Liver (tissue), 9 donors: ENCODE measurements around the gene CPNE1. TPM values are rescaled to one million over a fixed set of nuclear protein-coding genes. Genes with fewer than 3 reads are reported as not detected.

Experiments
- DNase-seq: peaks from one replicate; pipeline ENCODE4 v3.0.0-alpha.2; 2017; ENCODE audit warnings: low spot score
- H3K27ac ChIP-seq, 2 donors: one replicate each; pipeline ENCODE4 v1.7.0; 2013; ENCODE audit warnings: inconsistent platforms in 2 of 2, low read length in 2 of 2, control low read depth in 1 of 2, low read depth in 1 of 2, mild to moderate bottlenecking in 1 of 2
- H3K27me3 ChIP-seq, 4 donors: one replicate each; pipeline versions ENCODE4 v1.6.1 to v1.7.0; 2013; ENCODE audit warnings: low read length in 3 of 4, inconsistent platforms in 1 of 4, mild to moderate bottlenecking in 1 of 4, moderate library complexity in 1 of 4; ENCODE audit not compliant: control insufficient read depth in 4 of 4, insufficient read depth in 4 of 4
- H3K36me3 ChIP-seq, 4 donors: one replicate each; pipeline versions ENCODE4 v1.6.1 to v1.7.0; 2013; ENCODE audit warnings: low read length in 3 of 4, mild to moderate bottlenecking in 3 of 4, low read depth in 1 of 4, moderate library complexity in 1 of 4; ENCODE audit not compliant: control insufficient read depth in 4 of 4, insufficient read depth in 3 of 4
- H3K4me1 ChIP-seq, 4 donors: one replicate each; pipeline versions ENCODE4 v1.6.1 to v1.7.0; 2013; ENCODE audit warnings: low read length in 3 of 4, mild to moderate bottlenecking in 3 of 4, moderate library complexity in 1 of 4; ENCODE audit not compliant: control insufficient read depth in 4 of 4, insufficient read depth in 4 of 4
- H3K4me3 ChIP-seq, 3 donors: one replicate each; pipeline versions ENCODE4 v1.6.1 to v1.7.0; 2013; ENCODE audit warnings: low read length in 3 of 3, control low read depth in 1 of 3, low read depth in 1 of 3, mild to moderate bottlenecking in 1 of 3
- H3K9ac ChIP-seq, 2 donors: one replicate each; pipeline ENCODE4 v1.7.0; 2013; ENCODE audit warnings: low read length in 2 of 2, mild to moderate bottlenecking in 2 of 2, moderate library complexity in 2 of 2, control low read depth in 1 of 2, low read depth in 1 of 2
- H3K9me3 ChIP-seq, 4 donors: one replicate each; pipeline versions ENCODE4 v1.6.1 to v1.7.0; 2013; ENCODE audit warnings: low read length in 3 of 4; ENCODE audit not compliant: control insufficient read depth in 4 of 4
- ATF3 ChIP-seq: IDR thresholded peaks from 2 replicates; pipeline ENCODE4 v1.6.1; 2016; ENCODE audit warnings: antibody characterized with exemption
- CTCF ChIP-seq: fragments of 150-350 bp; IDR thresholded peaks from 2 replicates; pipeline ENCODE4 v1.5.1; 2017; ENCODE audit warnings: improper control_type of control experiment, low read depth, low read length; ENCODE audit not compliant: missing input control
- EGR1 ChIP-seq, 2 donors: IDR thresholded peaks; 2 replicates each; pipeline ENCODE4 v1.6.1; 2016 to 2018; ENCODE audit warnings: antibody characterized with exemption in 2 of 2, low read depth in 2 of 2
- FOXA1 ChIP-seq: IDR thresholded peaks from 2 replicates; pipeline ENCODE4 v1.6.1; 2016; ENCODE audit warnings: antibody characterized with exemption
- FOXA2 ChIP-seq: IDR thresholded peaks from 2 replicates; pipeline ENCODE4 v1.6.1; 2016; ENCODE audit warnings: antibody characterized with exemption
- GABPA ChIP-seq, 2 donors: IDR thresholded peaks in 1 of 2; conservative IDR thresholded peaks in 1 of 2; 2 replicates each; pipeline ENCODE4 v1.6.1; 2016; ENCODE audit warnings: antibody characterized with exemption in 2 of 2, mild to moderate bottlenecking in 1 of 2, moderate library complexity in 1 of 2
- HNF4A ChIP-seq, 2 donors: conservative IDR thresholded peaks; 2 replicates each; pipeline ENCODE4 v1.6.1; 2016; ENCODE audit warnings: antibody characterized with exemption in 2 of 2, mild to moderate bottlenecking in 2 of 2
- HNF4G ChIP-seq: IDR thresholded peaks from 2 replicates; pipeline ENCODE4 v1.6.1; 2016; ENCODE audit warnings: antibody characterized with exemption
- JUND ChIP-seq, 2 donors: IDR thresholded peaks; 2 replicates each; pipeline ENCODE4 v1.6.1; 2016; ENCODE audit warnings: antibody characterized with exemption in 2 of 2
- MAX ChIP-seq: IDR thresholded peaks from 2 replicates; pipeline ENCODE4 v1.6.1; 2016; ENCODE audit warnings: antibody characterized with exemption
- NR2F2 ChIP-seq: IDR thresholded peaks from 2 replicates; pipeline ENCODE4 v1.6.1; 2016; ENCODE audit warnings: antibody characterized with exemption
- RAD21 ChIP-seq, 2 donors: IDR thresholded peaks; 2 replicates each; pipeline ENCODE4 v1.6.1; 2016; ENCODE audit warnings: antibody characterized with exemption in 2 of 2, mild to moderate bottlenecking in 2 of 2
- REST ChIP-seq: IDR thresholded peaks from 2 replicates; pipeline ENCODE4 v1.6.1; 2016; ENCODE audit warnings: antibody characterized with exemption, mild to moderate bottlenecking
- RXRA ChIP-seq, 2 donors: IDR thresholded peaks; 2 replicates each; pipeline ENCODE4 v1.6.1; 2017 to 2018; ENCODE audit warnings: antibody characterized with exemption in 2 of 2, mild to moderate bottlenecking in 1 of 2
- SP1 ChIP-seq: IDR thresholded peaks from 2 replicates; pipeline ENCODE4 v1.6.1; 2018; ENCODE audit warnings: antibody characterized with exemption, mild to moderate bottlenecking
- TAF1 ChIP-seq: conservative IDR thresholded peaks from 2 replicates; pipeline ENCODE4 v1.6.1; 2016; ENCODE audit warnings: antibody characterized with exemption, mild to moderate bottlenecking
- YY1 ChIP-seq: IDR thresholded peaks from 2 replicates; pipeline ENCODE4 v1.6.1; 2016; ENCODE audit warnings: antibody characterized with exemption, mild to moderate bottlenecking
- ZBTB33 ChIP-seq: IDR thresholded peaks from 2 replicates; pipeline ENCODE4 v1.6.1; 2016; ENCODE audit warnings: antibody characterized with exemption
- WGBS: extraction: QIAGEN DNeasy Blood & Tissue Kit; methylation state at CpG from one replicate; pipeline ENCODE4 v1.1.7; 2013; 5-methylcytosine and 5-hydroxymethylcytosine counted together
- polyA plus RNA-seq, 2 donors: library from polyadenylated mRNA; stranded (reverse) in 1 of 2; unstranded in 1 of 2; fragments of 200-250 nt in 1 of 2; fragments of >200 nt in 1 of 2; fragmentation: Nextera tagmentation in 1 of 2; extraction: Ambion mirVana in 1 of 2; gene quantifications; one replicate each; pipeline versions ENCODE4 v1.2.1 to v1.2.3, GENCODE V29; 2013 to 2015
- total RNA-seq, 2 donors: library from RNA; depleted of rRNA; stranded (reverse); fragments of >200 nt; gene quantifications; one replicate each; pipeline ENCODE4 v1.2.3, GENCODE V29; 2014
- donor health status: healthy.
- donor health status: healthy.
- donor health status: healthy.
- donor health status: healthy.
- donor health status: healthy.

The CPNE1 gene
- total RNA-seq (10 to 100 TPM; 48.5 to 55.4 TPM), polyA plus RNA-seq (10 to 100 TPM; 25.5 to 52.5 TPM)

- peak within 1 kb of the TSS; percentile 65 to 95 (median 72) for H3K4me3 ChIP-seq
- peak; percentile 90 for DNase-seq
- peaks cover 0 to 12% (median 10%) of the 10 kb centered on the region in 4 donors for H3K36me3 ChIP-seq
- no peaks in the 10 kb centered on the region for H3K9me3 ChIP-seq
- WGBS, result under 1% methylated on average over 61 of the region's 61 CpGs
- peak within 1 kb of the TSS; percentile 97 to 98 for H3K9ac ChIP-seq
- H3K4me1 ChIP-seq, result peaks cover 6 to 36% (median 22%) of the 10 kb centered on the region in 4 donors
- H3K27ac ChIP-seq, result peak within 1 kb of the TSS; percentile 92 to 98
- peak; percentile 7 to 77 for TF ChIP-seq GABPA (IDR thresholded peaks at IDR 0.05 in 1 of 2, conservative IDR thresholded peaks at IDR 0.05 in 1 of 2)
- peak; percentile 89 for TF ChIP-seq TAF1
- peak; percentile 99 for TF ChIP-seq YY1
- peak; percentile 79 for TF ChIP-seq REST
- peak in 1 of 2 donors; percentile 5 for TF ChIP-seq RXRA (IDR thresholded peaks at IDR 0.05)
- no peak for TF ChIP-seq ZBTB33
- TF ChIP-seq SP1, result peak; percentile 39
- peak in 1 of 2 donors; percentile 35 for TF ChIP-seq RAD21 (IDR thresholded peaks at IDR 0.05)
- no peak for TF ChIP-seq FOXA2
- no peak for TF ChIP-seq CTCF
- TF ChIP-seq FOXA1, result no peak
- TF ChIP-seq JUND (IDR thresholded peaks at IDR 0.05), result peak in 1 of 2 donors; percentile 25
- TF ChIP-seq NR2F2, result no peak
- TF ChIP-seq ATF3, result no peak
- TF ChIP-seq HNF4G, result no peak
- no peak for TF ChIP-seq EGR1 (IDR thresholded peaks at IDR 0.05; ENCODE audit: low read depth in 2 of 2)
- TF ChIP-seq HNF4A (conservative IDR thresholded peaks at IDR 0.05), result peak in 1 of 2 donors; percentile 3
- TF ChIP-seq MAX, result peak; percentile 51
- H3K27me3 ChIP-seq, result no peaks in the 10 kb centered on the region
Measured at GRCh38 chr20:35664466-35665206, at the start of gene CPNE1, which contains the start of gene RBM12. TSS of gene CPNE1 (minus strand) at chr20:35664900. CDS start at chr20:35632923, 31,977 bp downstream. TSS of gene RBM12 (minus strand) at chr20:35664900. CDS start at chr20:35655322, 9,578 bp downstream.
